Stomach (tissue), 4 donors: ENCODE data around the gene CYBB.

ENCODE experiments used
- EP300 ChIP-seq: sonication (generic); formaldehyde crosslinking; IDR thresholded peaks from one replicate; pipeline ENCODE4 v1.6.1; 2017; ENCODE audit warnings: antibody characterized with exemption
- POLR2A ChIP-seq, 4 donors: fragments of 450-650 bp; IDR thresholded peaks; one replicate each; pipeline ENCODE4 v1.6.1; 2016; ENCODE audit warnings: antibody characterized with exemption in 4 of 4, control low read depth in 2 of 4, mild to moderate bottlenecking in 1 of 4, moderate library complexity in 1 of 4
- TF ChIP-seq, protein P1 (sequence below), 7 experiments: fragments of 450-650 bp in 4 of 7; fragments of 200-600 bp in 3 of 7; sonication (generic) in 3 of 7; IDR thresholded peaks; one replicate each; pipeline ENCODE4 v1.5.1; 2016 to 2019; ENCODE audit warnings: antibody characterized with exemption in 7 of 7, control low read depth in 2 of 7, mild to moderate bottlenecking in 1 of 7

GRCh38 chrX:37813570-37813969, 33.7 kb downstream of the CYBB start:
- TF ChIP-seq, protein P1, sequence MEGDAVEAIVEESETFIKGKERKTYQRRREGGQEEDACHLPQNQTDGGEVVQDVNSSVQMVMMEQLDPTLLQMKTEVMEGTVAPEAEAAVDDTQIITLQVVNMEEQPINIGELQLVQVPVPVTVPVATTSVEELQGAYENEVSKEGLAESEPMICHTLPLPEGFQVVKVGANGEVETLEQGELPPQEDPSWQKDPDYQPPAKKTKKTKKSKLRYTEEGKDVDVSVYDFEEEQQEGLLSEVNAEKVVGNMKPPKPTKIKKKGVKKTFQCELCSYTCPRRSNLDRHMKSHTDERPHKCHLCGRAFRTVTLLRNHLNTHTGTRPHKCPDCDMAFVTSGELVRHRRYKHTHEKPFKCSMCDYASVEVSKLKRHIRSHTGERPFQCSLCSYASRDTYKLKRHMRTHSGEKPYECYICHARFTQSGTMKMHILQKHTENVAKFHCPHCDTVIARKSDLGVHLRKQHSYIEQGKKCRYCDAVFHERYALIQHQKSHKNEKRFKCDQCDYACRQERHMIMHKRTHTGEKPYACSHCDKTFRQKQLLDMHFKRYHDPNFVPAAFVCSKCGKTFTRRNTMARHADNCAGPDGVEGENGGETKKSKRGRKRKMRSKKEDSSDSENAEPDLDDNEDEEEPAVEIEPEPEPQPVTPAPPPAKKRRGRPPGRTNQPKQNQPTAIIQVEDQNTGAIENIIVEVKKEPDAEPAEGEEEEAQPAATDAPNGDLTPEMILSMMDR (IDR thresholded peaks at IDR 0.05) = no peak
- TF ChIP-seq POLR2A (IDR thresholded peaks at IDR 0.05) (no peak), EP300 (no peak)
